Astrocyte (in vitro differentiated cells and primary cell): ENCODE results near the gene PTBP2.

Source experiments
- CTCF ChIP-seq: IDR thresholded peaks from 2 replicates; pipeline ENCODE4 v1.5.1; 2011; ENCODE audit warnings: low read depth, mild to moderate bottlenecking, inconsistent platforms, low read length, moderate library complexity; ENCODE audit not compliant: insufficient read depth
- EZH2 ChIP-seq: IDR thresholded peaks from 2 replicates; pipeline ENCODE4 v1.6.1; 2012; ENCODE audit warnings: mild to moderate bottlenecking, low read length, inconsistent platforms; ENCODE audit not compliant: insufficient read depth

- no peak for TF ChIP-seq CTCF
- no peak for TF ChIP-seq EZH2
These were observed 25.1 kb downstream of the PTBP2 start for GRCh38 chr1:96746440-96747420.
